B cell (primary cell): ENCODE measurements around the gene LTBP3. TPM values are rescaled to one million over a fixed set of nuclear protein-coding genes. Genes with fewer than 3 reads are reported as not detected.

Experiments used
- ATAC-seq: fragments of 200-7000 bp; cut with Tn5 transposase; one replicate; pipeline ENCODE4 v1.10.0; 2021; ENCODE audit warnings: low read depth, mild to moderate bottlenecking, moderate number of reproducible peaks, moderate library complexity
- CTCF ChIA-PET: fragments of 350-600 bp; sonication (Branson Sonifier 250); formaldehyde crosslinking; loops from one replicate; lab custom pipeline; 2021; ENCODE audit warnings: antibody characterized with exemption, inconsistent platforms; lab: Charles Lee
- POLR2A ChIA-PET: fragments of 350-600 bp; sonication (Branson Sonifier 250); formaldehyde crosslinking; loops from one replicate; lab custom pipeline; 2021; ENCODE audit warnings: antibody characterized with exemption; lab: Charles Lee
- DNase-seq: peaks from one replicate; pipeline ENCODE4 v3.0.0; 2013
- H2AFZ ChIP-seq: 2 replicates; pipeline ENCODE4 v1.6.1; 2012; ENCODE audit warnings: mild to moderate bottlenecking, low read depth, low read length; ENCODE audit not compliant: insufficient read depth, poor library complexity, severe bottlenecking
- H3K27ac ChIP-seq, 2 donors: 1 replicate in 1 of 2; 2 replicates in 1 of 2; pipeline ENCODE4 v1.5.1; 2012 to 2013; ENCODE audit warnings: low read length in 2 of 2, mild to moderate bottlenecking in 2 of 2, moderate library complexity in 1 of 2
- H3K27me3 ChIP-seq, 4 experiments: fragments of 200-600 bp in 1 of 4; sonication (generic) in 1 of 4; replicated peaks in 1 of 4; 1 replicate in 2 of 4; 2 replicates in 2 of 4; pipeline versions ENCODE4 v1.6.1 to v1.7.0; 2013 to 2016; ENCODE audit warnings: low read length in 3 of 4, mild to moderate bottlenecking in 2 of 4, mixed read lengths in 1 of 4, moderate library complexity in 1 of 4; ENCODE audit not compliant: insufficient read depth in 4 of 4, control insufficient read depth in 3 of 4; ENCODE audit errors: control extremely low read depth in 1 of 4
- H3K36me3 ChIP-seq, 2 experiments: replicated peaks in 1 of 2; 1 replicate in 1 of 2; 2 replicates in 1 of 2; pipeline versions ENCODE4 v1.6.1 to v1.7.1; 2013; ENCODE audit warnings: low read length in 1 of 2; ENCODE audit not compliant: insufficient read depth in 2 of 2, control insufficient read depth in 1 of 2; ENCODE audit errors: control extremely low read depth in 1 of 2, extremely low read depth in 1 of 2
- H3K4me1 ChIP-seq, 2 donors: fragments of 200-600 bp in 1 of 2; sonication (generic) in 1 of 2; 1 replicate in 1 of 2; 2 replicates in 1 of 2; pipeline versions ENCODE4 v1.5.1 to v1.6.1; 2013 to 2017; ENCODE audit warnings: low read length in 2 of 2; ENCODE audit not compliant: control insufficient read depth in 2 of 2, insufficient read depth in 2 of 2
- H3K4me2 ChIP-seq: replicated peaks from 2 replicates; pipeline ENCODE3; 2012; ENCODE audit warnings: mild to moderate bottlenecking, low read depth, low read length; ENCODE audit not compliant: poor library complexity, severe bottlenecking
- H3K4me3 ChIP-seq, 5 experiments: fragments of 200-600 bp in 1 of 5; sonication (generic) in 1 of 5; 1 replicate in 3 of 5; 2 replicates in 2 of 5; pipeline versions ENCODE4 v1.5.1 to v1.7.0; 2011 to 2016; ENCODE audit warnings: low read length in 4 of 5, mild to moderate bottlenecking in 4 of 5, low read depth in 2 of 5, control low read depth in 1 of 5, moderate library complexity in 1 of 5; ENCODE audit not compliant: insufficient read depth in 1 of 5; ENCODE audit errors: control extremely low read depth in 1 of 5, extremely low read depth in 1 of 5
- H3K79me2 ChIP-seq: fragments of 200-600 bp; sonication (generic); one replicate; pipeline ENCODE4 v1.6.0; 2016; ENCODE audit warnings: low read length; ENCODE audit not compliant: control insufficient read depth, insufficient read depth
- H3K9ac ChIP-seq: fragments of 200-600 bp; sonication (generic); 2 replicates; pipeline ENCODE4 v1.6.1; 2017; ENCODE audit warnings: mild to moderate bottlenecking, low read length, moderate library complexity
- H3K9me3 ChIP-seq, 3 donors: one replicate each; pipeline versions ENCODE4 v1.6.1 to v1.7.1; 2013; ENCODE audit warnings: low read length in 2 of 3; ENCODE audit not compliant: control insufficient read depth in 2 of 3, insufficient read depth in 1 of 3; ENCODE audit errors: control extremely low read depth in 1 of 3
- H4K20me1 ChIP-seq: 2 replicates; pipeline ENCODE4 v1.6.0; 2012; ENCODE audit warnings: mild to moderate bottlenecking, low read length; ENCODE audit not compliant: insufficient read depth, control insufficient read depth, poor library complexity, severe bottlenecking
- H3K27ac Mint-ChIP-seq: one replicate; pipeline ENCODE4 v1.8.0; 2021; ENCODE audit warnings: mixed read lengths
- H3K27me3 Mint-ChIP-seq: one replicate; pipeline ENCODE4 v1.8.0; 2021; ENCODE audit warnings: mixed read lengths
- H3K4me1 Mint-ChIP-seq: one replicate; pipeline ENCODE4 v1.8.0; 2021; ENCODE audit warnings: mixed read lengths
- H3K4me3 Mint-ChIP-seq: one replicate; pipeline ENCODE4 v1.8.0; 2021; ENCODE audit warnings: mixed read lengths
- H3K9me3 Mint-ChIP-seq: one replicate; pipeline ENCODE4 v1.8.0; 2022; ENCODE audit warnings: mixed read lengths; ENCODE audit not compliant: insufficient read depth
- CTCF ChIP-seq: fragments of 200-600 bp; IDR thresholded peaks from one replicate; pipeline ENCODE4 v1.8.0; 2022; ENCODE audit warnings: antibody characterized with exemption, mild to moderate bottlenecking
- EZH2 ChIP-seq: IDR thresholded peaks from 2 replicates; pipeline ENCODE4 v1.6.1; 2012; ENCODE audit warnings: borderline replicate concordance, low read depth, mild to moderate bottlenecking, moderate library complexity, low read length; ENCODE audit not compliant: insufficient read depth, poor library complexity, severe bottlenecking
- WGBS: methylation state at CpG from one replicate; pipeline ENCODE4 v1.1.5; 2013; ENCODE audit warnings: missing lambda C conversion rate; ENCODE audit not compliant: insufficient coverage; 5-methylcytosine and 5-hydroxymethylcytosine counted together
- intact Hi-C: fragments of 100-400 bp; cut with micrococcal nuclease; formaldehyde crosslinking; loops from one replicate; pipeline ENCODE4 v1.10.0; 2022
- polyA plus RNA-seq: library from polyadenylated mRNA; depleted of rRNA; stranded (reverse); fragments of >200 nt; gene quantifications from 2 replicates; pipeline ENCODE4 v1.2.3, GENCODE V29; 2012
- total RNA-seq, 2 donors: library from RNA; stranded (reverse); fragments of 120-200 nt in 1 of 2; gene quantifications; 1 replicate in 1 of 2; 2 replicates in 1 of 2; pipeline versions ENCODE4 v1.2.3 to v1.2.4, GENCODE V29; 2013 to 2022

The LTBP3 gene
- total and polyA plus RNA-seq, 2 donors (not counting 1 experiment from before 2014, with no cell fraction given): 65.1 to 69.0 TPM

GRCh38 chr11:65493367-65494176 is 64.6 kb downstream of the LTBP3 start:
- H3K4me3 ChIP-seq: no peak overlapping the region
- ChIA-PET CTCF (interaction anchor here (0.6 to 3.2 kb wide), 9 partner anchors 9 to 134 kb away, joined by 3 to 25 read pairs (median 4); no protein-coding TSS in a partner anchor), POLR2A (interaction anchor here (0.6 to 20.7 kb wide), 9 partner anchors 8 to 103 kb away, joined by 3 to 1159 read pairs (median 6); partner anchors contain the start of gene NEAT1)
- peak overlapping the region; percentile 22 for H2AFZ ChIP-seq
- H3K79me2 ChIP-seq: peaks cover 75% of the 10 kb centered on the region
- TF ChIP-seq EZH2 (no peak), CTCF (no peak)
- H3K27me3 ChIP-seq: no peaks in the 10 kb centered on the region
- peak overlapping the region; percentile 5 to 52 for H3K27ac ChIP-seq
- no peaks in the 10 kb centered on the region for H3K9me3 ChIP-seq
- peak; percentile 16 for DNase-seq
- no peaks in the 10 kb centered on the region for H4K20me1 ChIP-seq
- WGBS: 78% methylated on average over 10 of the region's 12 CpGs
- H3K27ac Mint-ChIP-seq: peak overlapping the region; percentile 94
- no peaks in the 10 kb centered on the region for H3K27me3 Mint-ChIP-seq
- H3K9ac ChIP-seq: no peak overlapping the region
- H3K4me1 Mint-ChIP-seq: peaks cover 67% of the 10 kb centered on the region
- peaks cover 51 to 78% of the 10 kb centered on the region in 2 donors for H3K4me1 ChIP-seq
- H3K36me3 ChIP-seq: no peaks in the 10 kb centered on the region
- ATAC-seq: no peak
- no peaks in the 10 kb centered on the region for H3K9me3 Mint-ChIP-seq
- H3K4me2 ChIP-seq: peak overlapping the region; percentile 57
- peak overlapping the region; percentile 73 for H3K4me3 Mint-ChIP-seq
- intact Hi-C loops: no loop called here
